Measurements from ENCODE around the gene SOHLH1.
"Not testable (repeated sequence)": the region's sequence is repeated elsewhere in the genome, so short reads cannot be mapped to it uniquely, and the experiment has no call there.

- TF ChIP-seq CTCF (IDR thresholded peaks at IDR 0.05; ENCODE audit: low read length); EZH2 (IDR thresholded peaks at IDR 0.05; ENCODE audit: borderline replicate concordance, low read length): not testable (repeated sequence)
Measured at GRCh38 chr9:135672786-135673185, 26.5 kb downstream of the SOHLH1 start.

Data from OCI-LY1 (cell line).